Measurements from ENCODE around the gene DAGLA. TPM values are rescaled to one million over a fixed set of nuclear protein-coding genes. Genes with fewer than 3 reads are reported as not detected.

The DAGLA gene
- total and polyA plus RNA-seq, 2 of the 13 experiments (the other 11 are each of a cell fraction or from before 2014, with no cell fraction given), result 2.6 to 3.9 TPM

GRCh38 chr11:61635304-61635703 is 44.9 kb upstream of the DAGLA start:
- ATAC-seq (no peak), DNase-seq (ENCODE audit: low spot score) (no peak), FAIRE-seq (no peak)
- no peak overlapping the region for H3K4me3 ChIP-seq (replicated peaks in 1 of 3; ENCODE audit: insufficient read depth in 1 of 3, low read depth in 2 of 3, low read length in 3 of 3)
- intact Hi-C loops (cut with micrococcal nuclease; ENCODE audit: unreplicated experiment) (no loop called here), in situ Hi-C loops (cut with HindIII; ENCODE audit: extremely low pct_ligation_motif_present, low pct_unique_long_range_greater_than_20kb) (loop anchor here (5.0 kb wide), 2 partner anchors 103 to 158 kb away; no protein-coding TSS in a partner anchor)
- H3K9ac ChIP-seq (ENCODE audit: insufficient read depth, low read depth, low read length), result no peak overlapping the region
- H3K36me3 ChIP-seq (replicated peaks in 1 of 2; ENCODE audit: control insufficient read depth in 1 of 2, insufficient read depth in 2 of 2, low read length in 2 of 2), result no peaks in the 10 kb centered on the region
- no peak overlapping the region for H3K27ac ChIP-seq (ENCODE audit: extremely low read length, insufficient read depth, low read length)
- ChIA-PET CTCF (ENCODE audit: low intra/inter-chr PET ratio, low total read pairs) (no interaction called here), POLR2A (no interaction called here)
- H3K4me1 ChIP-seq (ENCODE audit: insufficient read depth, low read length), result no peaks in the 10 kb centered on the region
- H3K27me3 ChIP-seq (ENCODE audit: control insufficient read depth in 1 of 2, insufficient read depth in 2 of 2, low read length in 2 of 2), result no peaks in the 10 kb centered on the region; a peak in 1 of 5 replicates
- no peak overlapping the region for H3K4me2 ChIP-seq (ENCODE audit: low read depth, low read length)
- 50% methylated on average over 1 of the region's 1 CpG for WGBS (ENCODE audit: low lambda C conversion rate)
- no peaks in the 10 kb centered on the region for H3K79me2 ChIP-seq (ENCODE audit: insufficient read depth, low read length)
- H4K20me1 ChIP-seq (ENCODE audit: insufficient read depth, low read length), result no peaks in the 10 kb centered on the region
- no peaks in the 10 kb centered on the region for H3K9me3 ChIP-seq (ENCODE audit: low read length)
- no TSS peak for BruUV-seq (replicated peaks)
- no peak overlapping the region for H2AFZ ChIP-seq (ENCODE audit: low read length)
- TF ChIP-seq ZNF749 (CRISPR knock-in tag; IDR thresholded peaks at IDR 0.05; ENCODE audit: borderline replicate concordance) (no peak), ZNF407 (CRISPR knock-in tag; IDR thresholded peaks at IDR 0.05; ENCODE audit: not compliant biosample characterization) (no peak), RFX5 (IDR thresholded peaks at IDR 0.05; ENCODE audit: low read depth, low read length) (no peak), EEA1 (CRISPR knock-in tag; IDR thresholded peaks at IDR 0.05; ENCODE audit: borderline replicate concordance) (no peak), PLRG1 (conservative IDR thresholded peaks at IDR 0.05) (no peak), AHDC1 (CRISPR knock-in tag; IDR thresholded peaks at IDR 0.05; ENCODE audit: borderline replicate concordance) (no peak), SUZ12 (IDR thresholded peaks at IDR 0.05; ENCODE audit: low read depth, low read length) (no peak)
